DMS79 treated with DMSO at 0.1 percent for 48 hours (cell line): ENCODE data around the gene METTL9.
A peak's percentile ranks its signal among the peaks of the same experiment; 100 is the strongest.
"Not testable (repeated sequence)": the region's sequence is repeated elsewhere in the genome, so short reads cannot be mapped to it uniquely, and the experiment has no call there.

ENCODE experiments used
- DNase-seq: peaks from one replicate; lab custom pipeline; 2025; lab: John Stamatoyannopoulos, UW

The METTL9 gene

DNA sequence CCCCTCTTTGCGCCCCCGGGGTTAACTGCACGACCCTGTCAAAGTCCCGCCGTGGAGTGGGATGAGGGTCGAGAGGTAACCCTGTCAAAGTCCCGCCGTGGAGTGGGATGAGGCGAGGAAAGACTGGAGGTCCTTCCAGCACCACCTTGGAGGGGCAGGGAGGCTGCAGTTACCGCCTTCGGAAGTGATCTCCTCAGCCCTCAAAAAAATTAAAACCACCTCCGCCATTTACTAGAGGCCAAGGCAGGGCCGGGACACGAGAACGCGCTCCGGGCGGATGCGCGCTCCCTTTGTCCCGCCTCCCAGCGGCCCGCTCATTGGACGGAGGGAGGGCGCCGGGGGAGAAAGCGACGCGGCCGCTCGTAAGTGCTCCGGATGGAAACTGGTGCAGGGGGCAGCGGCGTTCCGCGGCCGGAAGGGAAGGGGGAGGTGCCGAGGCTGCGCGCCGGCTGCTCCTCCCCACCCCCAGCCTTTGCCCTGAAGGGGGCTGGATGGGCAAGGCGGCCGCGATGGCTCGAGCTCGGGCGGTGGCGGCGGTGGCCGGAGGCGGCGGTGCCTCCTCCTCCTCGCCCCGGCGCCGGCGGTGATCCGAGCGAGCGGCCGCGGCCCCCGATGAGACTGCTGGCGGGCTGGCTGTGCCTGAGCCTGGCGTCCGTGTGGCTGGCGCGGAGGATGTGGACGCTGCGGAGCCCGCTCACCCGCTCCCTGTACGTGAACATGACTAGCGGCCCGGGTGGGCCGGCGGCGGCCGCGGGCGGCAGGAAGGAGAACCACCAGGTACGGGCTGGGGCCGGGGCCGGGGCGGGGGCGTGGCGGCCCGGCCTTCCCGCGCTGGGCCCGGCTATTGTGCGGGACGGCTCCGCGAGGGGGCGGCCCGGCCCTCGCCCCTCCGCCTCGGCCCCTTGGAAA is at the start of gene METTL9:
Gene METTL9 (plus strand): TSS at position 456 of the 909 bp plus-strand sequence. CDS start 157 bp downstream, at position 613.
- peak; percentile 92 for DNase-seq

DNA sequence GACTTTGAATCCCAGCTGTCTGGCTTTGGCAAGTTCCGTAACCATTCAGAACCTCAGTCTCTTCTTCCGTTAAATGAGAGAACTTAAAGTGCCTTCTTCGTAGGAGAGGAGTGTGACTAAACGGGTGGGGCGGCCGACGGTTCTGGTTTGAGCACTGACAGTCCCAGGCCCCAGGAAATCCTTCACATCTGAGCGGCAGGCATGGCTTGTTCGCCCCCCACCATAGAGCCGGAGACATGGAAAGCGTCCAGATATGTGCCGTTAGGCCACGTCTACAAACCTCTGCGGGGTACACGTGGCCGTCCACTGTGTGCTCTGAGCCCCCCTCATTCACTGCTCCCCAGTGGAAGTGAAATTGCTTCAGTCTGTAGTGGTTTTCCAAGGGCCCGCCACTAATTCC is 49.4 kb upstream of the METTL9 start:
- DNase-seq: not testable (repeated sequence)

DNA sequence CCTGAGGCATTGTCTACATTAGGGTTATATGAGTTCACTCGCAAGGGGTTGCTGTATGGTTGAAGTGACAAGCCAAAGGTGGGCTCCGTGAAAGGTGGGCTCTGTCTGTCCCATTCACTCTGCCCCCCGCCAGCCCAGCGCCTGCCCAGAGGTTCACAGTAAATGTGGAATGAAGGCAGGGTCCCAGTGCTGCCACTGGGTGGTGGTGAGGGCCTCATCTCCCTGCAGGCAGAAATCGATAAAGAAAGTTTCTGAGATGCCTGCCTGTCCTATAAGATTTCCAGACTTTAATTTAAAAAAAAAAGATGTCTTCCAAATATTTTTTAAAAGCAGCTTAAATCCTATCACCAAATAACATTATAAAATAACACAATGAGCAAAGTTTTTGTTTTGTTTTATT is 48.9 kb upstream of the METTL9 start:
- DNase-seq: not testable (repeated sequence)

DNA sequence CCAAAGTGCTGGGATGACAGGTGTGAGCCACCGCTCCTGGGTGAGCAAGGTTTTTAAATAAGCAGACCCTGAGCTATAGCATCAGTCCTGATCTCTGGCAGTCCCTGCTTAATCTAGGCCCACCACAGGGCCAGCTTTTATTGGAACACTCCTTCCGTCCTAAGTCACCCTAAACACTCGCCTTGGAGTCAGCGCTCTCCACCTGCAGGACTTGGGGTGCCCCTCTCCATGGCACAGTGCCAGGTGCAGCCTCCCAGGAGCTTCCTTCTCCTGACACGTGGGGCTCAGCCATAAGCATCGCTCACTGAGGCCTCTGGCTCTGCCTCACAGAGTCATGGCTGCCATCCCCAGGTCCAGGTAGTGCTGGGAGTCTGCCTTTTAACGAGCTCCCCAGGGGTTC is 48.3 kb upstream of the METTL9 start:
- DNase-seq: not testable (repeated sequence)

DNA sequence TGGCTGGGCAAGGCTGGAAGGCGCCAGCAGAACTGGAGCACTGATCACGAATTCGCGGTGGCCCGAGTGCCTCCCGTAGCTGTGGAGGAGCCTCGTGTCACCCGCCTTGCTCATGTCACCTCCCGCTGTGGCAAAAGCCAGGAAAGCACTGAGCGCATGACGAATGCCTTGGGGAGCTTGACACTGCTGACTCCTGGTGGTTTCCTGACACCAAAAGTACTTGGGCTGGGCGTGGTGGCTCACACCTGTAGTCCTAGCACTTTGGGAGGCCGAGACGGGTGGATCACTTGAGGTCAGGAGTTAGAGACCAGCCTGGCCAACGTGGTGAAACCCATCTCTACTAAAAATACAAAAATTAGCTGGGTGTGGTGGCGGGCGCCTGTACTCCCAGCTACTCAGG is 47.8 kb upstream of the METTL9 start:
- DNase-seq: not testable (repeated sequence)

DNA sequence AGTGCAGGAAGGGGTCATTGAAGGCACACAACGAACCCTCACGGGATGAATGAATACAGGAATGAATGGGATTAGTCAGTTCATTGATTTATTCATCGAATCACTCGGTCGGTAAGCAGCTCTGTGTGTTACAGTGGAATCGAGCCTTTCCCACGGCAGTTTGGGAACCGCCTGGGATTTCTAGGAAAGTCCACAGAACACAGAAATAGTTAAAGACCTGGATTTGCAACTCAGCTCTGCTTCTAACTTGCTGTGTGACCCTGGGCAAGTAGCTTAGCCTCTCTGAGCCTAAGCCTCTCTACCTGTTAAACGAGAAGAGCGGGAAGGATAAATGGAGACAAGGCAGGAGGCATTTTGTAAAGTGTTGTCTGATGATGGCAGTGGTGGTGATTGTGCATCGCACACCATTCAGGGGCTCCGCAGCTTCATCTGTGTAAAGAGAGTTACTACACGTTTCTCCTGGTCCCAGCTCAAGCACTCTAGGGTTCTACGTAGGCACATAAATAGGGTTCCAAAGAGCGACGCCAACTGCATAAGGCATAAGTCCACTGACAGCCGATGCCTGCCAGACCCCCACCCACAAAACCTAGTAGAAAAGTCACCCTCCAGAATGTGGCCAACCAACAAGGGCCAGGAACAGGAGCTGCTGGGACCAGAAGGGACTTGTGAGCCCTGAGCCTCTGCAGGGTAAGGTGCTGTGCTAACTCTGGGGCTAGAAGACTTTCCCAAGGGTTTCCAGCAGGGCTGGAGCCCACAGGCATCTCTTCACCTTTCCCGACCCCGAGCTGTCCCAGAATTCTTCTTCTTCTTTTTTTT is 45.7 kb upstream of the METTL9 start:
- not testable (repeated sequence) for DNase-seq

DNA sequence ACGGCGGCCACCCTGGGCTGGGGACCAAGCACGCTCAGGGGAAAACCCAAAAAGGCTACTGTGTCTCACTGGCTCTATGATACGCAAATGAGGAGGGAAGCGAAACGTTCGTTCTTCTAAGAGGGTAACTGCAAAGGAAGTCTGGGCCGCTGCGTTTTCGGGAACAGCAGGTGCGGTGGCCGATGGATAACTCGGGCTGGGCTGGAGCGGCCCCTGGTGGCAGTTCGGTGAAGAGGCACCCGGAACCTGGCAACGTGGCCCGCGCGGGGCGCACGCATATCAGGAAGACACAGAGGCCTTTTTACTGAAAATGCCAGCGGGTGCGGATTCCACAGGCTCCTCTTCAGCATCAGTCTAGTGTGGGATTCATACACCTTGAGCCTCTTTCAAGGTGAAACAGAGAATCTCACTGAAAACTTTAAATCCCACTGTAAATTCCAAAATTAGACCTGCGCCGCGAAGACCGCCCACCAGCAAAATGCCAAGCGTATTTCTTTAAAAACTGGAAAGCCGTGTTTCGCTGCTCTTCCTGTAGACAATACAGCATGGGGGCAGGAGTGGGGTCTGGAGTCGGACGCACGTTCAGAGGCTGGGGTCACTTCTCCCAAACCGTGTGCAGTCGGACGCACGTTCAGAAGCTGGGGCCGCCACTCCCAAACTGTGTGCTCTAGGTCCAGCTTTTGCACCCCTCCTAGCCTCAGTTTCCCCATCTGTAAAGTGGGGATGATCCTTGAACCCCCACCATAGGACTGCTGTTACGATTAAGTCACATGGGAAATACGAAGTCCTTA is 44.4 kb upstream of the METTL9 start:
- DNase-seq: peak; percentile 85

DNA sequence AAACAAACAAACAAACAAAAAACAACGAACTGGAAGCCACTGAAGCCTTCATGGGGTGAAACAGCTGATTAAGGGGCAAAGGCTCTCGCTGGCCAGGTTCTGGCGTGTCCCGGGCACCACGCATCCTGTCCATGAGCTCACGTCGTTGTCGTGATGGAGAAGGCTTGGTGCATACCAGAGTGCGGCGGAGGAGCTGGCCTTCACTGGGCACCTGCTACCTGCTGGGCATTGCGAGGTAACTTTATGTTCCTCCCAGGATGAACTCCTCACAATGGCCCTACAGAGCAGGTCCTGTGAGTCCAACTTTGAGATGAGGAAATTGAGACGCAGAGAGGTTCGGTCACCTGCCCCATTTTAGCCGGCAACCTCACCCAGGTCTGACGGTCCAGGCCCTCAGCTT is 43.8 kb upstream of the METTL9 start:
- DNase-seq: not testable (repeated sequence)

DNA sequence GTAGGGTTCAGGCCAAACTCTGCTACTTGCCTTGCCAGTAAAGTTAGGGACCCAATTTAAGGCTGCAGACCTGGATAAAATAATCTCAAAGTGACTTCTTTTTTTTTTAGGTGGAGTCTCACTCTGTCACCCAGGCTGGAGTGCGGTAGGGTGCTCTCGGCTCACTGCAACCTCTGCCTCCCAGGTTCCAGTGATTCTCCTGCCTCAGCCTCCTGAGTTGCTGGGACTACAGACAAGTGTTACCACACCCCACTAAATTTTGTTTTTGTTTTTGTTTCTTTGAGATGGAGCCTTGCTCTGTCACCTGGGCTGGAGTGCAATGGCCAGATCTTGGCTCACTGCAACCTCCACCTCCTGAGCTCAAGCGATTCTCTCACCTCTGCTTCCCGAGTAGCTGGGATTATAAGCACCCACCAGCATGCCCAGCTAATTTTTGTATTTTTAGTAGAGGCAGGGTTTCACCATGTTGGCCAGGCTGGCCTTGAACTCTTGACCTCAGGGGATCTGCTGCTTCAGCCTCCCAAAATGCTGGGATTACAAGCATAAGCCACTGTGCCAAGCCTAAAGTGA is 43.3 kb upstream of the METTL9 start:
- not testable (repeated sequence) for DNase-seq

DNA sequence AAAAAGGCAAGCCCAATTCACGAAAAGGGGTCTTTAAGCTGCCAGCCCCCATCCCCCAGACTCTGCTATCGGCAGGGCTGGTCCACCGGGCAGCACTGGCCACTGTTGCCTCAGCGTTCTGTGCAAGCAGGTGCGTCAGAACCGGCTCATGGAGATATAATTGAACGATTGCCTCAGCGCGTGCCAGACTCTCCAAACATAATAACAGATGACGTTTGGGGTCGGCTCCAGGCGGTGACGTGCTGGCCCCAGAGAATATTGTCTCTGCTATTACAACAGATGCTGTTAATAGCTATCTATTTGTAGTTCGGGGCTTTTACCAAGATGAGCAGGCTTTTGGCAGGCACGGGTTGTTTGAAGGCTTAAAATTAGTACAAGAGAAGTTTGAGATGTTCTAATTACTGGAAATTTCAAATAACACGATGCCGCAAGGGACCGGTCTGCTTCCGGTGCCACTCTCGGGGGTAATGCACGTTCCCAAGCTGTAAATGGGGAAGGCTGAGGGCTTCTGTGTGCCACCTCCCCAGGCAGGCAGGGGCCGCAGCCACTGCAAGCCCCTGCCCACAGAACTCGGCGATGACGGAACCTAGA is 42.6 kb upstream of the METTL9 start:
- peak; percentile 25 for DNase-seq

DNA sequence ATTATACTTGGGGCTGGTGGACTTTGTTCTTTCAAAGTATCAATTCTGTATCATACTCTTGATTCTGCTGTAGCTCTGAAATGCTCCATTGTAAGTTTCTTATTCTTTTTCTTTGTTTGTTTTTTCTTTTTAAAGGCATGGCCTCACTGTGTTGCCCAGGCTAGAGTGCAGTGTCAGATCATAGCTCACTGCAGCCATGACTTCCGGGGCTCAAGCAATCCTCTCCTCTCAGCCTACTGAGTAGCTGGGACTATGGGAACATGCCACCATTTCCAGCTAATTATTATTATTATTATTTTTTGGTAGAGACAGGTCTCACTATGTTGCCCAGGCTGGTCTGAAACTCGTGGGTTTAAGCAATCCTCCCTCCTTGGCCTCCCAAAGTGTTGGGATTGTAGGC is 38.9 kb upstream of the METTL9 start:
- DNase-seq: no peak

DNA sequence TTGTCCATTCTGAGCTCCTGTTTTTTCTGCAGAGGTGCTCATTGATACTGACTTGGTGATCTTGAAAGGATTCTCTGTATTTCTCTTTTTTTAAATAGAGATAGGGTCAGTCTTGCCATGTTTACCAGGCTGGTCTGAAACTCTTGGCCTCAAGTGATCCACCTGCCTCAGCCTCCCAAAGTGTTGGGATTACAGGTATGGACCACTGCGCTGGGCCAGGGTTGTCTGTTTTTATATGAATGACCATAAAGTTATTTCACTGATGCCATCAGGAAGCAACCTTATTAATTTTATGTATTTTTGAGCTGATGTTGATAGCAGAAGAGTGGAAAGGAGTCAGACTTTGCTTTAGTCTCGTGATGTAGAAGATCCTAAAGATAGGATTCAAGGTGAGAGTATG is 35.7 kb upstream of the METTL9 start:
- no peak for DNase-seq

DNA sequence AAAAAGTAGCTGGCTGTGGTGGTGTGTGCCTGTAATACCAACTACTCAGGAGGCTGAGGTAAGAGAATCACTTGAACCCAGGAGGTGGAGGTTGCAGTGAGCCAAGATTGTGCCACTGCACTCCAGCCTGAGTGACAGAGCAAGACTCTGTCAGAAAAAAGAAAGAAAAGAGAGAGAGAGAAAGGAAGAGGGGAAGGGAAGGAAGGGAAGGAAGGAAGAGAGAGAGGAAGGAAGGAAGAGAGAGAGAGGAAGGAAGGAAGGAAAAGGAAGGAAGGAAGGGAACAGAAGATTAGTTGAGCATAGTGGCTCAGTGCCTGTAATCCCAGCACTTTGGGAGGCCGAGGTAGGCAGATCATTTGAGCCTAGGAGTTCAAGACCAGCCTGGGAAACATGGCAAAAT is 35.0 kb upstream of the METTL9 start:
- DNase-seq: not testable (repeated sequence)

DNA sequence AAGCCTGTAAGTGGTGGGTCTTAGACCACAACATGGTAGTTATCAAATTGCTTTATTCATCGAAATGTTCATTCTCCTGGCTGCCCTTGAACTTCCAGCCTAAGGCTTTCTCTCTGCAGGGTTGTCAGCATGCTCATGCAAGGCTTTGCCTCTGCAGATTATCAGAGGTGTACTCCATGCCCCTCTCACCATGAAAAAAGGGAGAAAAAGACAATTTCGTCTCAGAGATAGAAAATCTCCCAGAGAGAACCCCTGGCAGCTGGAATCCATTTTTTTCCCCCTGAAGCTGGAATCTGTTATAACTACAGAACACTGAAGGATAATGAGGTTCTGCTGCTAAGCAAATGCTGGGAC is 33.9 kb upstream of the METTL9 start:
- no peak for DNase-seq

DNA sequence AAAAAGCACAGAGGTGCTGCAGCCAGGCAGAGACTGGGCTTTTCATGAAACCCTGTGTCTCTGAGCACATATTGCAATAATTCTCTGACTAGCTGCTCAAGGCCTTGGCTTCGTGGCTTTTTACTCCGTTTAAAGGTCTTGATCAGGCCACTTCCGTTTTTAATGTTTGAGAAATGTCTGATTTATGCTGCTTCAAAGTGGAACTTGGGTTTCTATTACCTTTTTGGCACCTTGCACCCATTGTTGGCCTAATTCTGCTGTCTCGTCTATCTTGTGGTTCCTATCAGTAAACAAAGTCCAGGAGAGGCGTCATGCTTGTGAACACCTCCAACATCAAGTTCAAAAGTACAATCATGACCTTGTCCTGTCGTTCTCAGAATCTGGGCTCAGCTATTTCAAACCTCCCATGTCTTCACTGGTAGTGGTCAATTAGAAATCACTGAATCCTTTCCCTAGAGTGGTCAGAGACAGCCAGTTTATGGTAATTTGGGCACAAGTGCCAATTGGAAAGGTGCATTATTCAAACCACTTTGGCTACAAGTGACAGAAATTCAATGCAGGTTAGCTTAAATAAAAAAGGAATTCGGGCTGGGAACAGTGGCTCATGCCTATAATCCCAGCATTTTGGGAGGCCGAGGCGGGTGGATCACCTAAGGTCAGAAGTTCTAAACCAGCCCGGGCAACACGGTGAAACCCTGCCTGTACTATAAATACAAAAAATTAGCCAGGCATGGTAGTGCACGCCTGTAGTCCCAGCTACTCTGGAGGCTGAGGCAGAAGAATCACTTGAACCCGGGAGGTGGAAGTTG is 33.3 kb upstream of the METTL9 start:
- no peak for DNase-seq

DNA sequence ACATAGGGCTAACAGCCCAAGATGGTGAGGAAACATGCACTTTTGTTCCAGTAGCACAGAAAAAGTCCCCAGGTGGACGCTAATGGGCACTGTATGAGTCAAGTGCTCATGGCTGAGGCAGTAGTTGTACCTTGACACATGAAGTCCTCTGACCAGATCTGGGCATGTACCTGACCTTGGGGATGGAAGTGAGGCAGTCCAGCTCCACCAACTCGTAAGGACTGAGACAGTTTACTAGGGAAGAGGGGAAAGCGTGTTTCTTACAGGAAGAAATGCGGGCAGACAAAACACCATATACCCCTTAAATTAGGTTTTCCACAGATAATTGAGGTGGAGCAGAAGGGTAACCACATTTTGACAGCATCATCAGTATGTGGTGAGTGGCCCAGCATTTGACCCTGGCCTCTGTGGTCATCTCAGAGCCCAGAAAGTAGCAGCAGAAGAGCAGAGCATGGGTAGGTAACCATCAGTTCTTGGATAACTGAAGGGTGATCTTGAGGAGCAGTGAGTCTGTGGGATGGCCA is 32.4 kb upstream of the METTL9 start:
- DNase-seq: no peak

DNA sequence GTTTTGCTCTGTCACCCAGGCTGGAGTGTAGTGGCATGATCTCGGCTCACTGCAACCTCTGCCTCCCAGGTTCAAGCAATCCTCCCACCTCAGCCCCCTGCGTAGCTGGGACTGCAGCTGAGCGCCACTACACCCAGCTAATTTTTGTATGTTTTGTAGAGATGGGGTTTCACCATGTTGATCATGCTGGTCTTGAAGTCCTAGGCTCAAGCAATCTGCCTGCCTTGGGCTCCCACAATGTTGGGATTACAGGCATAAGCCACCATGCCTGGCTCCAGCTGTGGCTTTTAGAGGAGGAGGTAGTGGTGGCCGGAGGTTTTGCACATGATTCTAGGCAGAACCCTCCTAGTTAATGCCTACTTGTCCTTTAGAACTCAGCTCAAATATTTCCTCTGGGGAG is 31.9 kb upstream of the METTL9 start:
- DNase-seq: not testable (repeated sequence)

DNA sequence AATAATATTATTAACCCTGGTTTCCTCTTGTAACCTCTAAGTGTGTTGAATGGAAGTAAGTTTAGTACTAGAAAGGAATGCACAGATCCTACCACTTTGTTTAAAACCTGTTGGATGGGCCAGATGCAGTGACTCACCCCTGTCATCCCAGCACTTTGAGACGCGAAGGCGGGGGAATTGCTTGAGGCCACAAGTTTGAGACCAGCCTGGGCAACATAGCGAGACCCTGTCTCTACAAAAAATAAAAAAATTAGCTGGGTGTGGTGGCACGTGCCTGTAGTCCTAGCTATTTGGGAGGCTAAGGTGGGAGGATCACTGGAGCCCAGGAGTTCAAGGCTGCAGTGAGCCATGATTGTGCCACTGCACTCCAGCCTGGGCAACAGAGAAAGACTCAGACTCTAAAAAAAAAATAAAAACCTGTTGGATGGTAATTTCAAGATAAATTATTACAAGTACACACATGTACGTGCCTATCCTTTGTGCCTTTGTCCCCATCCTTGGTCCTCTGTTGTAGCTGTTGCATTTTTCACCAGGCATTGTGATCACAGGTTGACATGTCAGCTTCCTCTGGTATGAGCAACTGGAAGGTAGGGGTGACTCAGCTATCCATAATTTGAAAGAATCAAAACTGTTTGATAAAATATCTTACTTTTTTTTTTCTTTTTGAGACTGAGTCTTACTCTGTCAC is 30.7 kb upstream of the METTL9 start:
- DNase-seq: no peak

DNA sequence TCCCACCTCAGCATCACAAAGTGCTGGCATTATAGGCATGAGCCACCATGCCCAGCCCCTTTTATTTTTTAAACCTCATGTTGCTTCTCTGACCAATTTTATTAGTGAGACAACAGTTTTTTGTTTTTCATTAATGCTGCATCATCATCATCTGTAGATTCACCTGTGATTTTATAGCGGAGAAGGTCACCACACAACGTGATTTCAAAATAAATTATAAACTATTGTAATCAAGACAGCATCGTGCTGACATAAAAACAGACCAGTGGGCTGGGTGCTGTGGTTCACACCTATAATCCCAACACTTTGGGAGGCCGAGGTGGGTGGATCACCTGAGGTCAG is 28.7 kb upstream of the METTL9 start:
- no peak for DNase-seq

DNA sequence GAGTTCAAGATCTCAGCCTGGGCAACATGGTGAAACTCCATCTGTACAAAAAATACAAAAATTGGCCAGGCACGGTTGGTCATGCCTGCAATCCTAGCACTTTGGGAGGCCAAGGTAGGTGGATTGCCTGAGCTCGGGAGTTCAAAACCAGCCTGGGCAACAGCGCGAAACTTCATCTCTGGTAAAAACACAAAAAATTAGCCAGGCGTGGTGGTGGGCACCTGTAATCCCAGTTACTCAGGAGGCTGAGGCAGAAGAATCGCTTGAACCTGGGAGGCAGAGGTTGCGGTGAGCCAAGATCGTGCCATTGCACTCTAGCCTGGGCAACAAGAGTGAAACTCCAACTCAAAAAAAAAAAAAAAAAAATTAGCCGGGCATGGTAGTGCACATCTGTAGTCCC is 25.9 kb upstream of the METTL9 start:
- DNase-seq: not testable (repeated sequence)
